B cell (primary cell): ENCODE measurements around the gene FBXO27.
"Not testable (repeated sequence)": the region's sequence is repeated elsewhere in the genome, so short reads cannot be mapped to it uniquely, and the experiment has no call there.

ENCODE experiments used
- EZH2 ChIP-seq: IDR thresholded peaks from 2 replicates; pipeline ENCODE4 v1.6.1; 2012; ENCODE audit warnings: borderline replicate concordance, low read depth, mild to moderate bottlenecking, moderate library complexity, low read length; ENCODE audit not compliant: insufficient read depth, poor library complexity, severe bottlenecking
- TF ChIP-seq, protein P1 (sequence below): fragments of 200-600 bp; IDR thresholded peaks from one replicate; pipeline ENCODE4 v1.8.0; 2022; ENCODE audit warnings: antibody characterized with exemption, mild to moderate bottlenecking

- TF ChIP-seq, protein P1, sequence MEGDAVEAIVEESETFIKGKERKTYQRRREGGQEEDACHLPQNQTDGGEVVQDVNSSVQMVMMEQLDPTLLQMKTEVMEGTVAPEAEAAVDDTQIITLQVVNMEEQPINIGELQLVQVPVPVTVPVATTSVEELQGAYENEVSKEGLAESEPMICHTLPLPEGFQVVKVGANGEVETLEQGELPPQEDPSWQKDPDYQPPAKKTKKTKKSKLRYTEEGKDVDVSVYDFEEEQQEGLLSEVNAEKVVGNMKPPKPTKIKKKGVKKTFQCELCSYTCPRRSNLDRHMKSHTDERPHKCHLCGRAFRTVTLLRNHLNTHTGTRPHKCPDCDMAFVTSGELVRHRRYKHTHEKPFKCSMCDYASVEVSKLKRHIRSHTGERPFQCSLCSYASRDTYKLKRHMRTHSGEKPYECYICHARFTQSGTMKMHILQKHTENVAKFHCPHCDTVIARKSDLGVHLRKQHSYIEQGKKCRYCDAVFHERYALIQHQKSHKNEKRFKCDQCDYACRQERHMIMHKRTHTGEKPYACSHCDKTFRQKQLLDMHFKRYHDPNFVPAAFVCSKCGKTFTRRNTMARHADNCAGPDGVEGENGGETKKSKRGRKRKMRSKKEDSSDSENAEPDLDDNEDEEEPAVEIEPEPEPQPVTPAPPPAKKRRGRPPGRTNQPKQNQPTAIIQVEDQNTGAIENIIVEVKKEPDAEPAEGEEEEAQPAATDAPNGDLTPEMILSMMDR: not testable (repeated sequence)
- not testable (repeated sequence) for TF ChIP-seq EZH2
These were observed 43.7 kb downstream of the FBXO27 start for GRCh38 chr19:38988627-38989026.
